ENCODE results near the gene TTPAL.
A peak's percentile ranks its signal among the peaks of the same experiment; 100 is the strongest.

Gene TTPAL

DNA sequence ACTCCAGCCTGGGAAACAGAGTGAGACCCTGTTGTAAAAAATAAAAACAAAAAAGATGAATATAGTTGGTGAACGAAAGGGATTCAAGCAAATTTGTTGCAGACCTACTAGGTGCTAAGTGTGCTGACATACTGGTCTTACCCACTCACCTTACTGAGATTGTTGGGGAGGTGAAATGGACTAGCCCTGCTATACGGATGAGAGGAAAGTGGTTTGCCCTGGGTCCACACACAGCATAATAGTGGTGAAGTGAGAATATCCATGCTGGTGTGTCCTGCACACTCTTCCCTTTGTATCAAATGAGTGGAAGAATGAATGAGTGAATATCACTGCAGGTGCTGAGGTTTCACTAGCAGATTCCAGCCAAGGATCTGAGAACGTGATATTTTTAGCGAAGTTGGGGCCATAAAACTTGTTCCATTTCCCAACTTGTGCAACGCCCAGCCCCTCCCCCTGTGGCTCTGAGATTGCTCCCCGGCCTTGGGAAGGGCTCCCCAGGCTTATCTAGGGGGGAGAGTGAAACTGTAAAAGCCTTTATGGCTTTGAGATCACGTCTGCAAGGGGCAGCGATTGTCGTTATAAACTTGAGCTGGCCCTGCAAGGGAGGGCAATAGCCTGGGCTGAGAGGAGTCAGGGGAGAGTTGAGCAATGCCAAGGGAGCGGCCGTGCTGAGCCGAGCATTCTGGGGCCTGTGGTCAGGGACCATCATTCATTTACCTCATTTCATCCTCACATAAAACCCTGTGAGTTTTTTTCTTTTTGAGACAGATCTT lies 33.2 kb upstream of the TTPAL start:
- DNase-seq = no peak

- DNase-seq = no peak
These were observed 29.6 kb upstream of the TTPAL start for GRCh38 chr20:44445742-44446710.

- no peak for DNase-seq
These were observed 27.8 kb upstream of the TTPAL start for GRCh38 chr20:44447827-44448419.

GRCh38 chr20:44448753-44449546 lies 26.7 kb upstream of the TTPAL start:
- no peak for DNase-seq

DNA sequence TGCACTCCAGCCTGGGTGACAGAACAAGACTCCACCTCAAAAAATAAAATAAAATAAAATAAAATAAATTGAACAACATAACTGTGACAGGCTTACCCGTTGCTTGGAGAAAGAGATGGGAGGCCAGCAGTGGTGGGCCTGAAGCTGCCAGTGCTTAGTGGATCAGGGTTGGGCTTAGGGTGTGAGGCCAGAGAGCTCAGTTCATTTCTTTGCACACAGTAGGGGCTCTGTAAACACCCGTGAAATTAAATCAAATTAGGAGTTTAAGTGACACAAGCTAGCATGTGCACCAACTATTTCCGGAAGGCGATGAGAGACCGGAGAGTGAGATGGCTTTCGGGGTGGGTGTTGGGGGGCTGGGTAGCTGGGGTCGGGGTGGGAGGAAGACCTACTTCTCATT lies 25.8 kb upstream of the TTPAL start:
- DNase-seq = no peak

- DNase-seq = no peak
These were observed 25.3 kb upstream of the TTPAL start for GRCh38 chr20:44450281-44450889.

DNA sequence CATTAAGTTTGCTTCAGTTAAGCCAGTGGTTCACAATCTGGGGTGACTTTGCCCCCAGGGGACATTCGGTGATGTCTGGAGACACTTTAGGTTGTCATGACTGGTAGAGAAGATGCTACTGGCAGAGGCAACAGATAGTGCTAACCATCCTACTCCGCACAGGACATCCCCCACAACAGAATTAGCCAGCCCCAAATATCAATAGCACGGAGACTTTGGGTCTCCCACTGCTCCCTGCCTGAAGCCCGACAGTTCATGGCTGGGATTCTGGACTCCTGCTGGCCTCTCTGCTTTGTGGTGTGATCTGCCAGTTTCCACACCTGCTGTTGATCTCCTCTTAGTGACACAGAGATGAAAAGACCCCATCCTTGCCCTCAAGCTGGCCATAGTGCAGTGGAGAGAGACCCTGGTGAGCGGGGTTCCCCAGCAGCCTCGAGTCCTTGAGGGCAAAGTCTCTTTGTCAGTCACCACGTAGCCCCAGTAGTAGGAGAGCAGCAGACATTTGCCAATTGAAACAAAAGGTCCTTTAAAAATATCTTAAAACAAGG lies 24.7 kb upstream of the TTPAL start:
- no peak for DNase-seq

DNA sequence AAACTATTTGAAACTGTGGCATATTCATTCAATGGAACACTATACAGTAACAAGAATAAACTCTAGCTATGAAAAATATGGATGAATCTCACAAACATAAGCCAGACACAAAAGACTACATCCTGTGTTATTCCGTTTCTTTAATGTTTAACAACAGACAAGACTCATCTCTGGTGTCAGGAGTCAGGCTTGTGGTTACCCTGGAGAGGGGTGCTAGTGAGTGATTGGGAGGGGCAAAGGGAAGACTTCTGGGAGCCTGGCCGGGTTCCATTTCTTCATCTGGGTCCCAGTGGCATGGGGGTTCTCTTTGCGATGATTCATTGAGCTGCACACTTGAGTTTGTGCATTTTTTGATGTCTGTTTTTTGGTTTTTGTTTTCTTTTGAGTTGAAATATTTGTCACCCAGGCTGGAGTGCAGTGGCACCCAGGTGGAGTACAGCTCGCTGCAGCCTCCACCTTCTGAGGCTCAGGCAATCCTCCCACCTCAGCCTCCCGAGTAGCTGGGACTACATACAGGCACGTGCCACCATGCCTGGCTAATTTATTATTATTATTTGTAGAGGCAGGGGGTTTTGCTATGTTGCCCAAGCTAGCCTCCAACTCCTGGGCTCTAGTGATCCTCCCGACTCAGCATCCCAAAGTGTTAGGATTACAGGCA lies 21.2 kb upstream of the TTPAL start:
- no peak for DNase-seq

GRCh38 chr20:44455126-44455525 lies 20.5 kb upstream of the TTPAL start:
- no peak for DNase-seq

GRCh38 chr20:44456611-44457010 lies 19.1 kb upstream of the TTPAL start:
- no peak for DNase-seq

DNA sequence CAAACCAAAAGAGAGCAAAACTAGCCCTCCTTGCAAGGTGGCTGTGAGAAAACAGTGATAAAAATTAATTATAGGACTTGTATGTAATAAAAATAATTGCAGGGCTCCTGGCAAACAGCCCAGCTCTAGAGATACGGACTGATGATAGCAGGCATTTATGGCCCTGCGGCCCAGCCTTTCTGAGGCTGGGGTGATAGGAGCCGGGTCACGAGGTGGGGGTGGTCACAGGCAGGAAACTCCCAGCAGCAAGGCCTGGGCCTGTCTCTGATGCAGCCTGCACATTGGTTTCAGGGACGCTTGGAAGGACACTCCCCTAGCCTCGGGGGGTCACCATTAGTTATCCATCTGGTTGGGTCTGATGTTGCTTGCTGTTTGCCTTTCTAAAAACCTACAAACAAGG lies 18.7 kb upstream of the TTPAL start:
- DNase-seq = no peak

- no peak for DNase-seq
These were observed 16.4 kb upstream of the TTPAL start for GRCh38 chr20:44459271-44459670.

- peak; percentile 12 for DNase-seq
These were observed 14.9 kb upstream of the TTPAL start for GRCh38 chr20:44460795-44461141.

DNA sequence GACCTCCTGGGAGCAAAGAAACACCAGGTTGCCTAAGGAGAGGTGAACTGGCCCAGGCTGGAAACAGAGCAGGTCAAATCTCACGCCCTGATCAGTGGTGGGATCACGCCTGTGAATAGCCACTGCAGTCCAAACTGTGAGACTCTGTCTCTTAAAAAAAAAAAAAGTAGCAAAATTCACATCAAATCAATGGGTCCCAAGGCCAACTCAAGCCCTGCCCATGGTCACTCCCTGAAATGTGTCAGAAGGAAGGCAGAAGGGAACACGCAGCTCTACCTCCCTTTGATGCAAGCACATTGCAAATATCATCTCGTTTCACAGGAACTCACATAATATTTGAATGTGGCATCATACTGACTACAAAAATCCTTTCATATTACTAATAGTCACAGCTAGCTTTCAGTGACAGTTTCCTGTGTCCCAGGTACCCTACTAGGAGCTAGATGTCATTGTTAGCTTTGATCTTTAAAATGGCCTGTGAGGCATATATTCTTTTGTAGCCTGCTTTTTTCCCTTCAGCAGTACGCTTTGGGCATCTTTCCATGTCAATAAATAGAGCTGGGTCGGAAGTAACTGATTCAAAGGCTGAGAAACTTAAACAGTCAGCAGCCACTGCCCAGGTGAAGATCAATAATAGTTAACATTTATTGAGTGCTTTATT lies 14.4 kb upstream of the TTPAL start:
- no peak for DNase-seq

DNA sequence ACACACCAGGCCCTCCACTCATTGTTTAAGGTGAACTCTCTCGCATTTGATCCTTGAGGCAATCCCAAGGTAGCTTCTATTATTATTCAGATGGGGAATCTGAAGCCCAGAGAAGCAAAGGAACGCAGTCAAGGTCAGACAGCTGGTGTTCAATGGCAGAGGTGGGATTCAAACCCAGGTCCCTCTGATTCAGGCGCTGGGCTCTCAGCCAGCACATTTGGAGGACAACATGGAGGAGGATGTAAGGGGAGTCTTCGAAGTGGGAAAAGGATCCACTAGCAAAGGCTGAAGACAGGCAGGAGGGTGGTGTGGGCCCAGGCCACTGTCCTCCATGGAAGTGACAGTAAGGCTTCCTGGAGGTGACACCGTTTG lies 13.9 kb upstream of the TTPAL start:
- no peak for DNase-seq

- DNase-seq = no peak
These were observed 12.2 kb upstream of the TTPAL start for GRCh38 chr20:44463466-44463865.

DNA sequence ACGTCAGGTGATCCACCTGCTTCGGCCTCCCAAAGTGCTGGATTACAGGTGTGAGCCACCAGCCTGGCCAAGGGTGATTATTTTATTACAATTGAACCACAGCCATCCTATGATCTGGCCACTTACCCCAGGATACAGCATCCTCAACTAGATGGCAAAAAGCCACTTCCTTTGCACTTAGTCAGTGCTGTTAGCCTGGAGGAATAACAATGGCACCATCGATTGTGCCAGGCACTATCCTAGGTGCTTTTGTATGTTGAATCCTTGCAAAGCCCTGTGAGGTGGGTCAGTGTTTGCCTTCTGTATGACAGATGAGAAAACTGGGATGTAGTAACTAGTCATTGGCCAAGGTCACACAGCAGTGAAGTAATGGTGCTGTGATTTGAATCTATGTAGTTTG lies 11.2 kb upstream of the TTPAL start:
- no peak for DNase-seq

GRCh38 chr20:44465001-44465560 lies 10.6 kb upstream of the TTPAL start:
- no peak for DNase-seq

DNA sequence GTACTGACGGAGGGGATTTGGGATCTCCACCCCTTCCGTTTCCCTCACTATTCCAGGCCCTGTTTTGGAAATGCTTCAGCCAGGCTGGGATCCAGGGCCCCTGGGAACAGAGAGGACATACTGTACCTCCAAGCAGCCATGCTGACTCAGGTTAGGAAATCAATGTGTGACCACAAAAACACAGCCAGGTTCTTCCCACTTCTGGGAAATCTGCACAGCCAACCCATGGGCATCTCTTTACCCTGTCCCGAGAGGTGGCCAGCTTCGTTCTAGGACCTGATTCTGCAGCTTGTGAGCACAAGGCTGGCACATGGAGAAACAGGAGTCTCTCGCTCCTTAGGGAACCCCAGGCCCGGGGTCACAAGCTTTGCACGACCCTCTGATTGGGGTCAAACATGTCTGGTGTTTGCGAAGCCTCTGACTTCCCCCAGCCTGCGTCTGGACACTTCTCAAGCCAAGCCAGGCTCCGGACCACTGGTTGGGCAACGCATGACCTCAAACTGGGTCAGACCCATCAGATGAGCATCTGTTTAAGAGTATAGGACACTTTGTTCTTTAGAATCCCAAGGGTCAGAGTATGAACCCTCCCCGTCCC lies 8.3 kb upstream of the TTPAL start:
- no peak for DNase-seq

GRCh38 chr20:44468044-44468782 lies 7.5 kb upstream of the TTPAL start:
- no peak for DNase-seq

Data from SHP77 treated with DMSO at 0.1 percent for 48 hours (cell line).